Esophagus squamous epithelium (tissue), 4 donors: ENCODE data around the gene MRPL20.

ENCODE experiments used
- CTCF ChIP-seq, 6 experiments: fragments of 450-650 bp in 4 of 6; fragments of 200-600 bp in 2 of 6; sonication (generic) in 2 of 6; IDR thresholded peaks; one replicate each; pipeline ENCODE4 v1.5.1; 2016 to 2019; ENCODE audit warnings: antibody characterized with exemption in 6 of 6, mild to moderate bottlenecking in 4 of 6, moderate library complexity in 4 of 6
- POLR2A ChIP-seq, 4 donors: fragments of 450-650 bp; IDR thresholded peaks; one replicate each; pipeline ENCODE4 v1.6.1; 2017; ENCODE audit warnings: antibody characterized with exemption in 4 of 4, mild to moderate bottlenecking in 4 of 4, moderate library complexity in 3 of 4

GRCh38 chr1:1398677-1399186, 8.4 kb downstream of the MRPL20 start:
- TF ChIP-seq CTCF (IDR thresholded peaks at IDR 0.05) (no peak), POLR2A (IDR thresholded peaks at IDR 0.05) (no peak)
